ENCODE measurements around the gene CCSER2.

Gene CCSER2

DNA sequence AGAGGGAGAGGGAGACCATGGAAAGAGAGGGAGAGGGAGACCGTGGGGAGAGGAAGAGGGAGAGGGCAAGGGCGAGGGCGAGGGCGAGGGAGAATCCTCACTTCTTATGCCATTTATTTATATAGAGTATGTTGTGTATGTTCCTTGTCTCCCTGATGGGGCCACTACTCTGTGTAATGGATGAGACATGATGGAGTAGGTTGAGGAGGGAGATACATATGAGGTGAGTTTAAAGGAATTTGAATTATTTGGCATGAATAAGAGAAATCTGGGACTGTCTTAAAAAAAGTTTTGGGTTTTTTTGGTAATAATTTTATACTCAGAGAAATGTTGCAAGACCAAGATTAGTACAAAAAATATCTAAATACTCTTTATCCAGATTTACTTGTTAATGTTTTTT lies 20.1 kb downstream of the CCSER2 start:
- DNase-seq = no peak

DNA sequence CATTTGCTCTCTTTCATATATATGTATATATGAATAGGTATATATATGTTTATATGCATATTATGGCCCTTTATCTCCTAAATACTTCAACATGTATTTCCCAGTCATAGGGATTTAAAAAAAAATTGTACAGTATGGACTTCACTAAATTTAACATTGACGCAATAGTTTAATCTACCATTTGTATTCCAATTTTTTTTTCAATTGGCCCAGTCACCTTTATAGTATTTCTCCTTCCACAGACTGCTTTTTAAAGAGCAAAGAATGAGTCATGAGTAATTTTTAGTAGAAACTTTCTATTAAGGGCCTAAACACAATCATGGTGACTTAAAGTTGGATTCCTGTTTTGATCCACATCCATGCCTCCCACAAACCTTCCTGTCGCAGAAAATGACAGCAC lies 20.5 kb downstream of the CCSER2 start:
- no peak for DNase-seq

DNA sequence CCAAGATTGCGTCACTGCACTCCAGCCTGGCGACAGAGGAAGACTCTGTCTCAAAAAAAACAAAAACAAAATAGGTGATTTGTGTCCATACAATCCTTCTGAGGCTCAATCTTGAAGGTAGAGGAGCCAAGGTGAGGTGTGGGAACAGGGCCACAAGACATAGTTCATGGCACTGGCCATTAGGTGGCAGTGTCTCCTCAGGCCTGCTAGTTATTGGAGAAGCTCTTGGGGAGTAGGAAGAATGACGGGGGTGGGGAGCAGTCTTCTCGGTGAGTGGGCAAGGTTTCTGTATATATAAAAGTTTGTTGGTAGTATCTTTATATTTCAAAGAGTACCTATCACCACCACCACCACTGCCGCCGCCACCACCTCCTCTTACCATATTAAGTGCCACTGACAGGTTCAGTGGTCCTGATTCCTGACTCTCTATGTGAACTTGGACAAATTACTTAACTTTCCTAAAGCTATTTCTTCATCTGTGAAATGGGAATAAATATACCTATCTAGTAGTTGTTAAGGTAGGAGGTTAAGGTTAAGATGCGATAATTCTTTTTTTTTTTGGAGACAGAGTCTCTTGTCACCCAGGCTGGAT lies 24.0 kb downstream of the CCSER2 start:
- DNase-seq = no peak

DNA sequence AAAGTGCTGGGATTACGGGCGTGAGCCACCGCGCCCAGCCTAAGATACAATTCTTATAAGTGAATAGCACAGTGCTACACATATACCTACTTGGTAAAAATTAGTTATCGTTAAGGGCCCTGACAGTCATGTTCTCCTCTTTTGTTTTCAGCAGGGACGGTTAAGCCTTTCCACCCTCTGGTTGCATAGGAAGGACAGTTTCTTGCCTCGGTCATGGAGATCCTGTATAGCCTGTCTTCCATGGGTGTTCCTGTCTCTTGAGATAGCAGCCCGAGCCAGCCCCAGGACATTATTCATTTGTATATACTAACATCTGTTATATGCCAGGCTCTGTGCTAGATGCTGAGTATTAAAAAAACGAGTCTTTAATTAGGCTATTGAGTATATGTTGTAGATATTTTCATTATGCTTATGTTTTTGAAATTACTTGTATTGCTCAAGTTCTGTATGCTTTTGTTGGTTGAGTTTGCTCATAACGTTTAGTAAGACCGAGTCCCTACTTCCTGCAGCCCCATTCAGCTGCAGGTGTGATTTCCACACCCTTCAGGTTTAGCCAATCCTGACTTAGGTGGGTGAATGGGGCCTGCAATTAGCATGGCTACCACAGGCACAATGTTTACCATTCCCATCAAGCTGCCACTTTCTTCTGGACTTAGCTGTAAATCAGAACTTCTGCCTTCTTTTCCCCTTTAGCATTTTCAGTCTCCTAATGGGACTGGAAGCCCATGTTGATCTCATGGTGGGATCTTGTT lies 24.8 kb downstream of the CCSER2 start:
- no peak for DNase-seq

DNA sequence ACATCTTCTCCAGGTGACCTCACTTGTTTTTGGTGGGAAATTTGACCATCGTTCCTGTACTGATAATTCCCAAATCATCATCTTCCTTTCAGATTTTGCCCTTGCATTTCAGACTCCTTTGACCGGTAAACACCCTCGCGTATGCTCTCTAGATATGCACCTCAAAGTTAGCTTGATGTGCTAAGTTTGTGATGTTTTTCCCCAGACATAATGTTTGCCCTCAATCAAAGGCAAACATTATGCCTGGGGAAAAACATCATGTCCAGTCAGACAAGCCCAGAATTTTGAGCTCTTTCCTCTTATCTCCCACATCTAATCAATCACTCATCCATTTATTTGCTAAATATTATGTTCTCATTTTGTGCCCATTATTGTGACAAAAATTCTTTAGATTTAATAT lies 26.2 kb downstream of the CCSER2 start:
- DNase-seq = no peak

DNA sequence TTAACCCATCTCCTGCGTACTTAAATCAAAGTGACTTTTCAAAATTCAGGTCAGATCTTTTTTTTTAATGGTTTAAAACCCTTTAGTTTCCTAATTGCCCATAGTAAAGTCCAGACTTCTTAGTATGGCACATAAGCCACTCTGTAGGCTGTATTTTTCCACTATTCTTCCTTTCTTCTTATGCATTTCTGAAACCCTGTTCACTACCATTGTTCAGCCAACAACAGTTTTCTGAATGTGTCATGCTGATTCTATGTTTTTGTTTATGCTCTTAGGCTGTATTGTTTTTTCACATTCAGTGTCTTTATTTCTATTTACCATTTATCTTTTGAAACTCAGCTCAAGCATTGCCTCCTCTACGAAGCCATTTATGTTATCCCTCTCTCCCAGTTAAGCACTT lies 26.7 kb downstream of the CCSER2 start:
- DNase-seq = no peak

DNA sequence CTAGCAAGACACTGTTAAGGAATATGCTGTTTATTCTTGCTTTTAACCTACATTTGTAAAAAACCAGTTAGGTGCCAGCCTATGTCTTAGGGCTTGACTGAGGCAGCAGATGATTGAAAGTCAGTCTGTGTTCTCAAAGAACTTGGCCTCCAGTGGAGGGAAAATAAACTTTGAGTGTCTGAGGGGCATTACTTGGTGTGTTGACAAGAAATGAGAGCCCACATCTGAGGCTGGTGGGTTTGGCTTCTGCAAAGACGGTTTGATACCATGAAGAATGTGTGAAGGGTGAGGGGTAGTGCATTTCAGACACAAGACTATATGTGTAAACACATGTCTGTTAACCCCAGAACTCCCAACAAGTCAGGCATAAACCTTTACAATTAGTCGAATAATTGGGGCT lies 28.5 kb downstream of the CCSER2 start:
- no peak for DNase-seq

DNA sequence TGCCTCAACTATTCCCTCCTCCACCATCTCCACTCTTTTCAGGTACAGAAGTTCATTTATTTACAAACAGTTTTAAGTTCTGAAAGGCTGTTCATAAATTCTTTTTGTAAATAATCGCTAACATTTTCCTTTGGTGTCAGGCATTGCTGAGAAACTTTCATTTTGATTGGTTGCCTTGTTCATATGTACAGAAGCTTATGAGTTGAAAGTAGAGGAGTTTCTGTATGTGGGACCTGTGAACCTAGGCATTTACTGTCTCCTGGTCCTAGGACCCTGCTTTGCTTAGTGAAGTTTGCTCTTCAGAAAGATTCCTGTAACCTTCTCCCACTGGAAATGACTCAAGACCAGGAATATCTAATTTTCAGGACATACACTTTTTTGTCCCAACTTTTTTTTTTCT lies 30.4 kb downstream of the CCSER2 start:
- DNase-seq = no peak

DNA sequence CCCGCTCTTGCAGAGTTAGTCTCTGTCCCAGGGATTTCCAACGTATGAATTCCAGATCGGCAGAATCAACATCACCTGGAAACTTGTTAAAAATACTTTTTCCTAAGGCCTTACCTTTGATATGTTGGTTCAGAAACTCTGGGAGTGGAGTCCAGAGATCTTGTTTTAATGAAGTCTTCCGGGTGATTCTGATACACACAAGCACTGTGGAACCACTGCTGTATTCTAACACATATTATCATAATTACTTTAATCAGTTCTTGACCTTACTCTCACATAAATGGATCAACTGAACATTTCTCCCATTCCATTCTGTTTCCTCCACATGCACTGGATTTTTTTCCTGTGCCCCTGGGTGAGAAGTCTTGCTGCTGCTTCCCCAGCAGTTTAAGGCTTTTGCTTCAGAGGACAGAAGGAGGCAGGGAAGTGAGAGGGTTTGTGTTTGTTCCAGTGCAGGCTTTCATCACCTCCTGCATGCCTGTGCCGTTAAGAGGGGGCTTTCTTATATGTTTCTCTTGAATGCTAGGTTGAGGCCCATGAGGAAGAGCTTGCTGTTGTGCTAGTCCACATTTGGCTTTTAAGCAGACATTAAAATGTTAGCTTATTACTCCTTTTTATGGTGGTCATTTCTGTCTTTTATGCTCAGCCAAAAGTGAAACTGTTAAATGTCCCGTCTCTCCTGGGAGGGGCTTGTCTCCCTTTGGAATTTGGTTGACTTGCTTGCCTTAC lies 32.4 kb downstream of the CCSER2 start:
- no peak for DNase-seq

DNA sequence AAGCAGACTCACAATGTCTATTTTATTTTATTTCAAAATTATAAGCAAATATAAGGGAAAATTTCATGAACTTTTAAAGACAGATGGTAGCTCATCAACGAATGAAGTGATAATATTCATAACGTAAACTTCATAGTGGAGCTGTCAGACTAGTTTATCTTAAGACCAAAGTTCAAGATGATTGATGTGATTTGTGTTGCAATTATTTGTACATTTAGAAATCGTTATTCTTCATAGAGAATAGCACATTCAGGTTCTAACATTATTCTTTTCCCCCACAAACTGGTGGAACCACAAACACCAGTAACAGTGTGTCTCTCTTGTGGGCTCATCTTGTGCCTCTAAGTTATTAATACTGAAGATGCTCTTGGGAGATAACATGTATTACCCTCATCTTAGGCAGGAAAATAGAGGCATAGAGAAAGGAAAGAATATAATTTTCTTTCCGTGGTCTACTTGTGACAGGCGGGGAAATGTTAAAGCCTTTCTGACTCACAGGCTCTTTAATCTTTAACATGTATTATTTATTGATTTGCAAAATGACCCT lies 37.0 kb downstream of the CCSER2 start:
- no peak for DNase-seq

DNA sequence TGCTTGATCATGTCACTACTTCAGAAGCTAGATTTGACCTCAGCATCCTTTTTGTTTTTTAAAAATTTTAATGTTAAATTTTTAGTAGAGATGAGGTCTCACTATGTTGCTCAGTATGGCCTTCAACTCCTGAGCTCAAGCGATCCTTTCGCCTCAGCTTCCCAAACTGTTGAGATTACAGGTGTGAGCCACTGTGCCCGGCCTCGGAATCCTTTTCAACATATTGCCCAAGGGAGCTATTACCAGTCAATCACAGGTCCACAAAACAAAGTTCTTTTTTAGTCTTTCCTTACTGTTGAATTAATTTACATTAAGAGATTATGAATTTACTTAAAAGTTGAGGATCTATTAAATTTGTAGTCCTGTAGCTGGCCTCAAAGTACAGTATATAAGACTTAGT lies 37.7 kb downstream of the CCSER2 start:
- no peak for DNase-seq

DNA sequence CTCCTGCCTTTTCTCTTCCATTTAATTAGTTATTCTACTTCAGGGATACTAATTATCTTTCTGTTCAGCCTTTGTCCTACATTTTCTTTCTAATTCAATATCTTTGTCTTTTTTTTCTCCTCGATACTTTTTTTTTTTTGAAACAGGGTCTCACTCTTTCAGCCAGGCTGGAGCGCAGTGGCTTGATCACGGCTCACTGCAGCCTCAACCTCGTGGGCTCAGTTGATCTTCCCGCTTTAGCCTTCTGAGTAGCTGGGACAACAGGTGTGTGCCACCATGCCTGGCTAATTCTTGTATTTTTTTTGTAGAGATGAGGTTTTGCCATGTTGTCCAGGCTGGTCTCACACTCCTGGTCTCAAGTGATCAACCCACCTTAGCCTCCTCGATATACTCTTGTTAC lies 38.9 kb downstream of the CCSER2 start:
- no peak for DNase-seq

DNA sequence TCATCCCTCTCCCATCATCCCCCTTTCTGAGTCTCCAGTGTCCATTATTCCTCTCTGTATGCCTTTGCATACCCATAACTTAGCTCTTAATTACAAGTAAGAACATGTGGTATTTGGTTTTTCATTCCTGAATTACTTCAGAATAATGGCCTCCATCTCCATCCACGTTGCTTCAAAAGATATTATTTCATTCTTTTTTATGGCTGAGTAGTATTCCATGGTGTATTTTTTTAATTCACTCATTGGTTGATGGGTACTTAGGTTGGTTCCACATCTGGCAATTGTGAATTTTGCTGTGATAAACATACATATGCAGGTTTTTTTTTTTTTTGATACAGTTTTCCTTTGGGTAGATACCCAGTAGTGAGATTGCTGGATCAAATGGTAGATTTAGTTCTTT lies 40.4 kb downstream of the CCSER2 start:
- no peak for DNase-seq

DNA sequence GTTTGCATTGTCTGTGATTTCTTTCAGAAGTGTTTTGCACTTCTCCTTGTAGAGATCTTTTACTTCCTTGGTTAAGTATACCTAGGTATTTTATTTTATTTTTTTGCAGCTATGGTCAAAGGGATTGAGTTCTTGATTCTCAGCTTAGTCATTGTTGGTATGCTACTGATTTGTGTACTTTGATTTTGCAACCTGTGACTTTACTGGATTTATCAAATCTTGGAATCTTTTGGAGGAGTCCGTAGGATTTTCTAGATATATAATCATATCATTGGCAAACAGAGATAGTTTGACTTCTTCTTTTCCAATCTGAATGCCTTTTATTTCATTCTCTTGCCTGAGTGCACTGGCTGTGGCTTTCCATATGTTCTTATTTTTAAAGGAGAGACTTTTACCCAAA lies 41.9 kb downstream of the CCSER2 start:
- no peak for DNase-seq

DNA sequence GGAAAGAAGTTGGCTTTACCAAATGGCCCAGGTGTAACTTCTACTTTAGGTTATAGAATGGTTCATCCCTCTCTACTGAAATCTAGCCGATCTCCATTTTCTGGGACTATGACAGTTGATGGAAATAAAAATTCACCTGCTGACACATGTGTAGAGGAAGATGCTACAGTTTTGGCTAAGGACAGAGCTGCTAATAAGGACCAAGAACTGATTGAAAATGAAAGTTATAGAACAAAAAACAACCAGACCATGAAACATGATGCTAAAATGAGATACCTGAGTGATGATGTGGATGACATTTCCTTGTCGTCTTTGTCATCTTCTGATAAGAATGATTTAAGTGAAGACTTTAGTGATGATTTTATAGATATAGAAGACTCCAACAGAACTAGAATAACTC lies 43.6 kb downstream of the CCSER2 start:
- no peak for DNase-seq

DNA sequence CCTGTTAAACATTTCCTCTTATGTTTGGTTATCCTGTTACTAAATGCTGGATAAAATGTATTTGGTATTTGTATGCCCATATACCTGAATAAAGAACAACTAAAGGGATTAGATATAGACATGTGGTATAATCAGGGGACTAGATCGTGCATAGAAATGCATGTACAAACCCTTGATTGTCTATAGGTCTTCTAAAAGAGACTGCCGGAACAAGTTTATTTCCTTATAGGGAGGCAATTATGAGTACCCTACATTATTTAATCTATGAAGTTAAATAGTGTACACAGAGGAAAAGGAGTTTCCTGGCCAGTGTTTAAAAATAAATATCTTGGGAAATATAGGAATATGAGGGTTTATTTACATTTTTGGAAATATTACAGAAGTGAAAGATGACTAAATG lies 44.6 kb downstream of the CCSER2 start:
- DNase-seq = no peak

DNA sequence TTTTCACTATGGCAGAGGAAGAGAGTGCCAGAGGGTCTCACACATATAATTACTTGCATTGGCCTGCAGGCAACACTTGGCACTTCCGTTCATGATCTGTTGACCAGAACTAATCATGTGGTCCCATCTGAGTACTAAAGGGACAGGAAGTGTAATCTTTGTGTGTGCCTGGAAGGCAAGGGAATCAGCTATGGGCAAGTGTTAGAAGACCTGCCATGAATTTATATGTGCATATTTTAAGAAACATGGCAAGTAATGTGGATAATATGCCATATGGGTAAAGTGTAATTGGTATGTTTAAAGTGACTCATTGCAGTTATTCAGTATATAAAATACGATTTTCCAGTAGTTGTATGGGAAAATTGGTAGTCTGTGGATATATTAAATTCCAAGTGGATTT lies 46.1 kb downstream of the CCSER2 start:
- no peak for DNase-seq

DNA sequence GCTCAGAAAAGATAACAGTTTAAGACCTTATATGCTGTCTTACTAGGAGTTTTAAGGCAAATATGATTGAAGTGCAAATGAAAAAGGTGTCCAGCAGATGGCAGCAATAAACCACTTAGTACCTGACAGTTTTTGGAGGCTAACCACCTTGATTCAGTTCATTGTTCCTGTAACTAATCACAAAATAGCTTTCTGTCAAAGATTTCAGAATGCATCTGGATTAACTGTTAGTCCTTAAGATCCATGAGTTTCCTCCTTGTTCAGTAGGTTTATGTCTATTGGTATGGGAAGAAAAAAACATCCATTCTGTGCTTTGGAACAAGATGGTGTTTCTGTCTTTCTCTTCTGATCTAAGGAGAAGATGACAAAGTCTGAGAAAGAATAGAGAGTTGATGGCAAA lies 46.6 kb downstream of the CCSER2 start:
- DNase-seq = no peak

DNA sequence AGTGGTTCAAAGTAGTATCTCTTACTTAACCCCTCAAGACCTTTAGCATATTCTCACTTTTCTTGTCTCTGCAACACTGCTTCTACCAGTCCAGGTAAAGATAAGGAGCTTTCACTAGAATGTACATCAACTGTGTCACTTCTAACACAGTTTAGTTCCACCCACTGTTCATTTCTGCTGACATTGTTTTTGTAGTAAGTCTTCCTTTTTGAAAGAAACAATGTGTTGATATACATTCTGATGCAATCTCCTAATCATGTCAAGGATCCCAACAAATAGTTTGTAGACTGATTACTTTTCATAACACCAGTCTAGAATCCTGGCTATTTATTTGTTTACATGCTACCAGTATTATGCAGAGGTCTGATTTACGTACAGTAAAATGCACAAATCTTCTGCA lies 47.5 kb downstream of the CCSER2 start:
- no peak for DNase-seq

DNA sequence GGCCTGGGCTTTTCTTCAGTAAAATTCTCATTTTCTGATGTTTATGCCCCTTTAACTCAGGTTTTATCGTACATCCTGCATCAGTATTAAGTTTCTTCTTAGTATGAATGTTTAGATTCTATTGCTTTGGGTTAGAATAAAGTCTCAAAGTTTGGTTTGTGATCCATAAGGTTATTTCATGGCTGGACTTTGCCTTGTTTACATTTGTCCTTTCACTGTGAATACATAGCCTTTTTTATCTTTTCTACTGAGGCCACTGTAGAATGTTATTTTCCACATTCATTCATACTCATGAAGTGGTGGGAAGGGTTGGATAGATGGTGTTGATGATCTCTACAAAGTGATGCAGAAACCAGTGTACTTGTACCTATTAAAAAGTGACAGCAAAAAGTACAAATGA lies 59.8 kb downstream of the CCSER2 start:
- no peak for DNase-seq

DNA sequence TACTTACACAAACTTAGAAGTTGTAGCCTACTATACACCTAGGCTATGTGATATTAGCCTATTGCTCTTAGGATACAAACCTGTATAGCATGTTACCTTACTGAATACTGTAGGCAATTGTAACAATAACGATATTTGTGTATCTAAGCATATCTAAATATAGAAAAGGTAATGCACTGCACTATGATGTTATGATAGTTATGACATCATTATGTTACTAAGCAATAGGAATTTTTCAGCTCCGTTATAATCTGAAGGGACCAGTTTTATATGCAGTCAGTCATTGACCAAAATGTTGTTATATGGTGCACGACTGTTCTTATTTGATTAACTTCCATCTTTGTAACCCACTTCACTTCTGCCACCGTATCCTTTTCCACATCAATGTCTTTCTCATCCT lies 62.0 kb downstream of the CCSER2 start:
- no peak for DNase-seq

DNA sequence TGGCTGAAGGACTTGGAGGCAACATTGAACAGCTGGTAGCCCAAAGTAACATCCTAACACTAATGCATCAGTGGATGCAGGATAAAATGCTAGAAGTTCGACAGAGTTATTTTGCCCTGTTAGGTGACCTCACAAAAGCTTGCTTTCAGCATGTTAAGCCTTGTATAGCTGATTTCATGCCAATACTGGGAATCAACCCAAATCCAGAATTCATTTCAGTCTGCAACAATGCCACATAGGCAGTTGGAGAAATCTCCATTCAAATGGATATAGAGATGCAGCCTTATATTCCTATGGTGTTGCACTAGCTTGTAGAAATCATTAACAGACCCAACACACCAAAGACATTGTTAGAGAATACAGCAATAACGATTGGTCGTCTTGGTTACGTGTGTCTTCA lies 62.9 kb downstream of the CCSER2 start:
- DNase-seq = no peak

DNA sequence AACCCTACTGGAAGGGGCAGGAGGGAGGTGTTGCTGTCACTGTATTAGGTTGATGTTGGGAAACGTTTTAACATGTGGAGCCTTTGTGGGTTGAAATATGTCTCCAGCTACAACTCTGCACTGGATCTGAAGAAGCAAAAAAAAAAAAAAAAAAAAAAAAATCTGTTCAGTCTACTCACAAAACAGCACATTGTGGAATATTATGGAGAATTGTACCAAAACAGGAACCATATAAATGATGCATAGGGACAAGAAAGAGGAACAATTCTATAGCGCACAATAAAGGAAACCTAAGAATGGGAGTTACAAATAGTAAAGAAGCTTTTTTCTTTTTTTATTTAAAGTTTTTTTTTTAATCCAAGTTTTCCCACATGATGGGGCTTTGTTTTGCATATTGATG lies 63.8 kb downstream of the CCSER2 start:
- DNase-seq = no peak

DNA sequence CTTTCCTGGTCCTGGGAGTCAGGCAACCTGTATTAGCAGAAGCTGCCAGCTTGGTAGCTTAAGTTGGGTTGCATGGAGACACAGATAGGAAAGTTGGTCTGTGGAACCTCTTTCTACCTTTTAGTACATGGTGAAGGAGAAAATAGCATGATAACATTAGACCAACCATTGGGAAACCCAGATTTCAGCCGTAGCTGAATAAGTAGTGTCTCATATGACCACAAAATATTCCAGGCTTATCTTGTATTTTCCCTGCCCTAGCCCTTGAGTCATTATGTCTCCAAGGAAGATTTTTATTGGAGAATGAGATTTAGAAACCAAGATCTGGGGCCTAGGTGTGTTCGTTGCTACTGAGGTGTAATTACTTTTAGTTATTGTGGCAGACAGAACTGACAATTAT lies 67.2 kb downstream of the CCSER2 start:
- no peak for DNase-seq

All from NCI-H187 treated with DMSO at 0.1 percent for 48 hours (cell line).